ENCODE data around the gene CD1B.
A peak's percentile ranks its signal among the peaks of the same experiment; 100 is the strongest.
"Not testable (repeated sequence)": the region's sequence is repeated elsewhere in the genome, so short reads cannot be mapped to it uniquely, and the experiment has no call there.

The CD1B gene

GRCh38 chr1:158331481-158332150 lies at the start of gene CD1B:
CD1B (minus strand) TSS chr1:158331531; CDS start chr1:158331423, 108 bp downstream.
- no peak for DNase-seq (ENCODE audit: low read depth in 4 of 4, low spot score in 1 of 4)

- no peak for DNase-seq (ENCODE audit: low read depth in 4 of 4, low spot score in 1 of 4)
Measured at GRCh38 chr1:158374860-158375259, 43.5 kb upstream of the CD1B start.

GRCh38 chr1:158374101-158374500 lies 42.8 kb upstream of the CD1B start:
- DNase-seq (ENCODE audit: low read depth in 4 of 4, low spot score in 1 of 4) = not testable (repeated sequence)

GRCh38 chr1:158371188-158371953 lies 40.0 kb upstream of the CD1B start:
- peak in 1 of 4 experiments; percentile 31 for DNase-seq (ENCODE audit: low read depth in 4 of 4, low spot score in 1 of 4)

GRCh38 chr1:158366783-158367182 lies 35.5 kb upstream of the CD1B start:
- DNase-seq (ENCODE audit: low read depth in 4 of 4, low spot score in 1 of 4) = no peak

GRCh38 chr1:158362941-158363340 lies 31.6 kb upstream of the CD1B start:
- DNase-seq (ENCODE audit: low read depth in 4 of 4, low spot score in 1 of 4) = no peak

GRCh38 chr1:158362482-158362881 lies 31.2 kb upstream of the CD1B start:
- no peak for DNase-seq (ENCODE audit: low read depth in 4 of 4, low spot score in 1 of 4)

GRCh38 chr1:158357441-158357840 lies 26.1 kb upstream of the CD1B start:
- DNase-seq (ENCODE audit: low read depth in 4 of 4, low spot score in 1 of 4) = no peak

GRCh38 chr1:158356616-158357015 lies 25.3 kb upstream of the CD1B start:
- DNase-seq (ENCODE audit: low read depth in 4 of 4, low spot score in 1 of 4) = no peak

GRCh38 chr1:158355773-158356285 lies 24.5 kb upstream of the CD1B start:
- DNase-seq (ENCODE audit: low read depth in 4 of 4, low spot score in 1 of 4) = no peak

- DNase-seq (ENCODE audit: low read depth in 4 of 4, low spot score in 1 of 4) = no peak
Measured at GRCh38 chr1:158354255-158354654, 22.9 kb upstream of the CD1B start.

- DNase-seq (ENCODE audit: low read depth in 4 of 4, low spot score in 1 of 4) = no peak
Measured at GRCh38 chr1:158353303-158354075, 22.2 kb upstream of the CD1B start, which contains the start of gene CD1E. CD1E (plus strand) TSS chr1:158353894; CDS start chr1:158353989, 95 bp downstream.

- not testable (repeated sequence) for DNase-seq (ENCODE audit: low read depth in 4 of 4, low spot score in 1 of 4)
Measured at GRCh38 chr1:158348946-158349345, 17.6 kb upstream of the CD1B start.

- DNase-seq (ENCODE audit: low read depth in 4 of 4, low spot score in 1 of 4) = not testable (repeated sequence)
Measured at GRCh38 chr1:158336413-158336812, 5.1 kb upstream of the CD1B start.

GRCh38 chr1:158335213-158335532 lies 3.8 kb upstream of the CD1B start:
- DNase-seq (ENCODE audit: low read depth in 4 of 4, low spot score in 1 of 4) = no peak

- no peak for DNase-seq (ENCODE audit: low read depth in 4 of 4, low spot score in 1 of 4)
Measured at GRCh38 chr1:158334526-158335212, 3.3 kb upstream of the CD1B start.

- DNase-seq (ENCODE audit: low read depth in 4 of 4, low spot score in 1 of 4) = no peak
Measured at GRCh38 chr1:158333405-158334155, 2.2 kb upstream of the CD1B start.

GRCh38 chr1:158331106-158331425 lies 265 bp downstream of the CD1B start:
- DNase-seq (ENCODE audit: low read depth in 4 of 4, low spot score in 1 of 4) = no peak

GRCh38 chr1:158330391-158331105 lies 783 bp downstream of the CD1B start:
- no peak for DNase-seq (ENCODE audit: low read depth in 4 of 4, low spot score in 1 of 4)

- DNase-seq (ENCODE audit: low read depth in 4 of 4, low spot score in 1 of 4) = no peak
Measured at GRCh38 chr1:158329733-158330132, 1.6 kb downstream of the CD1B start.

All from stimulated activated CD4-positive, alpha-beta T cell treated with anti-CD3 and anti-CD28 coated beads, Interleukin-1b, Interleukin-23, amount 100 ng/mL, for 24 hours (primary cell).